Activated T-cell treated with anti-CD3 and anti-CD28 coated beads, Interleukin-2, amount 50 U/mL, for 72 hours (primary cell): Measurements from ENCODE around the gene KCNK13. TPM values are rescaled to one million over a fixed set of nuclear protein-coding genes. Genes with fewer than 3 reads are reported as not detected.
"Not testable (repeated sequence)": the region's sequence is repeated elsewhere in the genome, so short reads cannot be mapped to it uniquely, and the experiment has no call there.

Experiments used
- ATAC-seq, 2 donors: fragments of 150-1000 bp; cut with Tn5 transposase; replicated peaks in 1 of 2; 2 replicates each; pipeline ENCODE4 v1.10.0; 2021; ENCODE audit warnings: moderate library complexity in 2 of 2, mild to moderate bottlenecking in 1 of 2
- DNase-seq, 2 donors: peaks; one replicate each; pipeline ENCODE4 v3.0.0; 2021 to 2022; ENCODE audit warnings: mixed read lengths in 1 of 2
- H3K27ac Mint-ChIP-seq: one replicate; pipeline ENCODE4 v1.8.0; 2022; ENCODE audit warnings: mild to moderate bottlenecking, moderate library complexity, mixed read lengths
- H3K27me3 Mint-ChIP-seq: one replicate; pipeline ENCODE4 v1.8.0; 2022; ENCODE audit warnings: low read depth, mixed read lengths
- H3K36me3 Mint-ChIP-seq, 2 donors: one replicate each; pipeline ENCODE4 v1.8.0; 2022; ENCODE audit warnings: mixed read lengths in 2 of 2, mild to moderate bottlenecking in 1 of 2; ENCODE audit not compliant: insufficient read depth in 2 of 2
- H3K4me1 Mint-ChIP-seq: one replicate; pipeline ENCODE4 v1.8.0; 2022; ENCODE audit warnings: low read depth, mixed read lengths
- H3K4me3 Mint-ChIP-seq, 2 donors: one replicate each; pipeline ENCODE4 v1.8.0; 2022; ENCODE audit warnings: mild to moderate bottlenecking in 2 of 2, mixed read lengths in 2 of 2, moderate library complexity in 2 of 2
- H3K9me3 Mint-ChIP-seq, 2 donors: one replicate each; pipeline ENCODE4 v1.8.0; 2022; ENCODE audit warnings: mixed read lengths in 2 of 2
- total RNA-seq, 2 donors: library from RNA; stranded (reverse); gene quantifications; one replicate each; pipeline ENCODE4 v1.2.3, GENCODE V29; 2022

Gene KCNK13
- total RNA-seq, result not detected

GRCh38 chr14:90061685-90062126 is at the start of gene KCNK13:
Gene KCNK13 (plus strand): TSS chr14:90061994. CDS start chr14:90062206, 212 bp downstream.
- peak within 1 kb of the TSS; percentile 92 for H3K4me3 Mint-ChIP-seq
- H3K27me3 Mint-ChIP-seq, result peaks cover 71% of the 10 kb centered on the region
- H3K27ac Mint-ChIP-seq, result no peak within 1 kb of the TSS
- peaks cover 22% of the 10 kb centered on the region for H3K4me1 Mint-ChIP-seq
- DNase-seq, result peak; percentile 10 to 25
- no peaks in the 10 kb centered on the region for H3K36me3 Mint-ChIP-seq
- H3K9me3 Mint-ChIP-seq, result no peaks in the 10 kb centered on the region
- peak in 1 of 2 donors; percentile 5 for ATAC-seq

GRCh38 chr14:90017371-90017770 is 44.4 kb upstream of the KCNK13 start:
- no peak for ATAC-seq
- Mint-ChIP-seq H3K27me3 (no peaks in the 10 kb centered on the region), H3K36me3 (peaks cover 15 to 34% of the 10 kb centered on the region in 2 donors), H3K27ac (peak overlapping the region; percentile 8), H3K4me1 (peaks cover 9% of the 10 kb centered on the region), H3K9me3 (peaks cover 0 to 2% of the 10 kb centered on the region in 2 donors), H3K4me3 (no peak overlapping the region)
- no peak for DNase-seq

GRCh38 chr14:90019824-90020523 is 41.8 kb upstream of the KCNK13 start:
- Mint-ChIP-seq H3K36me3 (peaks cover 14 to 42% of the 10 kb centered on the region in 2 donors), H3K4me3 (no peak overlapping the region), H3K4me1 (peaks cover 9% of the 10 kb centered on the region), H3K27me3 (no peaks in the 10 kb centered on the region), H3K27ac (peak overlapping the region; percentile 43), H3K9me3 (no peaks in the 10 kb centered on the region)
- no peak for ATAC-seq
- DNase-seq, result no peak

- Mint-ChIP-seq H3K36me3 (peaks cover 21 to 42% of the 10 kb centered on the region in 2 donors), H3K9me3 (no peaks in the 10 kb centered on the region), H3K4me1 (peaks cover 9% of the 10 kb centered on the region), H3K27ac (no peak overlapping the region), H3K4me3 (no peak overlapping the region), H3K27me3 (no peaks in the 10 kb centered on the region)
- DNase-seq (no peak), ATAC-seq (no peak)
Observed at GRCh38 chr14:90023176-90023896, 38.5 kb upstream of the KCNK13 start.

- Mint-ChIP-seq H3K27me3 (no peaks in the 10 kb centered on the region), H3K36me3 (peaks cover 18 to 37% of the 10 kb centered on the region in 2 donors), H3K27ac (no peak overlapping the region), H3K9me3 (no peaks in the 10 kb centered on the region), H3K4me3 (no peak overlapping the region), H3K4me1 (no peaks in the 10 kb centered on the region)
- ATAC-seq (no peak), DNase-seq (no peak)
Observed at GRCh38 chr14:90024910-90025309, 36.9 kb upstream of the KCNK13 start.

GRCh38 chr14:90026608-90027007 is 35.2 kb upstream of the KCNK13 start:
- not testable (repeated sequence) for H3K27me3 Mint-ChIP-seq, DNase-seq, H3K4me1 Mint-ChIP-seq

GRCh38 chr14:90027842-90028241 is 34.0 kb upstream of the KCNK13 start:
- Mint-ChIP-seq H3K27ac (no peak overlapping the region), H3K9me3 (no peaks in the 10 kb centered on the region), H3K27me3 (no peaks in the 10 kb centered on the region), H3K36me3 (peaks cover 17 to 39% of the 10 kb centered on the region in 2 donors), H3K4me1 (no peaks in the 10 kb centered on the region), H3K4me3 (no peak overlapping the region)
- no peak for DNase-seq
- ATAC-seq, result no peak

More at GRCh38 chr14:90026608-90027007, 35.2 kb upstream of the KCNK13 start:
- not testable (repeated sequence) for H3K9me3 Mint-ChIP-seq, H3K4me3 Mint-ChIP-seq, ATAC-seq, H3K27ac Mint-ChIP-seq
- peaks cover 16 to 34% of the 10 kb centered on the region in 2 donors for H3K36me3 Mint-ChIP-seq

- H3K9me3 Mint-ChIP-seq, result no peaks in the 10 kb centered on the region
- H3K4me1 Mint-ChIP-seq, result peaks cover 6% of the 10 kb centered on the region
- peaks cover 5 to 35% of the 10 kb centered on the region in 2 donors for H3K36me3 Mint-ChIP-seq
- no peak overlapping the region for H3K27ac Mint-ChIP-seq
- ATAC-seq (peak in 1 of 2 donors; percentile 23), DNase-seq (no peak)
- no peaks in the 10 kb centered on the region for H3K27me3 Mint-ChIP-seq
- H3K4me3 Mint-ChIP-seq, result no peak overlapping the region
Observed at GRCh38 chr14:90034156-90034555, 27.6 kb upstream of the KCNK13 start.

- Mint-ChIP-seq H3K27ac (peak overlapping the region; percentile 88), H3K36me3 (peaks cover 5 to 40% of the 10 kb centered on the region in 2 donors), H3K4me1 (peaks cover 6% of the 10 kb centered on the region), H3K27me3 (no peaks in the 10 kb centered on the region), H3K4me3 (peak overlapping the region in 1 of 2 donors; percentile 38), H3K9me3 (no peaks in the 10 kb centered on the region)
- ATAC-seq (peak in 1 of 2 donors; percentile 17), DNase-seq (no peak)
Observed at GRCh38 chr14:90034835-90035525, 26.8 kb upstream of the KCNK13 start.

GRCh38 chr14:90039253-90040010 is 22.4 kb upstream of the KCNK13 start:
- ATAC-seq (no peak), DNase-seq (no peak)
- Mint-ChIP-seq H3K36me3 (peaks cover 12 to 38% of the 10 kb centered on the region in 2 donors), H3K4me1 (peaks cover 14% of the 10 kb centered on the region), H3K9me3 (peaks cover 0 to 2% of the 10 kb centered on the region in 2 donors), H3K27ac (no peak overlapping the region), H3K27me3 (no peaks in the 10 kb centered on the region), H3K4me3 (no peak overlapping the region)

- Mint-ChIP-seq H3K27ac (peak overlapping the region; percentile 4), H3K4me1 (peaks cover 8% of the 10 kb centered on the region), H3K9me3 (peaks cover 0 to 2% of the 10 kb centered on the region in 2 donors), H3K36me3 (peaks cover 9 to 34% of the 10 kb centered on the region in 2 donors), H3K4me3 (no peak overlapping the region), H3K27me3 (no peaks in the 10 kb centered on the region)
- no peak for DNase-seq
- no peak for ATAC-seq
Observed at GRCh38 chr14:90040411-90040810, 21.4 kb upstream of the KCNK13 start.

GRCh38 chr14:90042496-90043252 is 19.1 kb upstream of the KCNK13 start:
- peaks cover 9 to 28% of the 10 kb centered on the region in 2 donors for H3K36me3 Mint-ChIP-seq
- no peak for DNase-seq
- no peaks in the 10 kb centered on the region for H3K27me3 Mint-ChIP-seq
- H3K9me3 Mint-ChIP-seq, result peaks cover 0 to 2% of the 10 kb centered on the region in 2 donors
- ATAC-seq, result no peak
- no peak overlapping the region for H3K4me3 Mint-ChIP-seq
- H3K27ac Mint-ChIP-seq, result no peak overlapping the region
- peaks cover 8% of the 10 kb centered on the region for H3K4me1 Mint-ChIP-seq
